Stimulated activated CD4-positive, alpha-beta T cell treated with anti-CD3 and anti-CD28 coated beads, Interleukin-2, amount 100 ng/mL, for 4 hours (primary cell): ENCODE measurements around the gene FAM9C.
"Not testable (repeated sequence)": the region's sequence is repeated elsewhere in the genome, so short reads cannot be mapped to it uniquely, and the experiment has no call there.

Source experiments
- DNase-seq: peaks from one replicate; pipeline ENCODE4 v3.0.0-alpha.2; 2020; ENCODE audit warnings: low read depth

FAM9C gene

GRCh38 chrX:13044441-13044840 lies at the start of gene FAM9C:
Gene FAM9C (minus strand): TSS chrX:13044620. CDS start chrX:13043789, 831 bp downstream.
- DNase-seq, result no peak

GRCh38 chrX:13093529-13094140 lies 49.2 kb upstream of the FAM9C start:
- DNase-seq, result no peak

GRCh38 chrX:13092455-13092941 lies 48.1 kb upstream of the FAM9C start:
- peak; percentile 68 for DNase-seq

GRCh38 chrX:13091111-13091765 lies 46.8 kb upstream of the FAM9C start:
- no peak for DNase-seq

- no peak for DNase-seq
Observed at GRCh38 chrX:13090339-13091110, 46.1 kb upstream of the FAM9C start.

- no peak for DNase-seq
Observed at GRCh38 chrX:13090027-13090338, 45.6 kb upstream of the FAM9C start.

- DNase-seq, result no peak
Observed at GRCh38 chrX:13088156-13088487, 43.7 kb upstream of the FAM9C start.

GRCh38 chrX:13087322-13088155 lies 43.1 kb upstream of the FAM9C start:
- peak; percentile 45 for DNase-seq

GRCh38 chrX:13086793-13087321 lies 42.4 kb upstream of the FAM9C start:
- not testable (repeated sequence) for DNase-seq

- DNase-seq, result no peak
Observed at GRCh38 chrX:13086076-13086475, 41.7 kb upstream of the FAM9C start.

- no peak for DNase-seq
Observed at GRCh38 chrX:13085526-13085925, 41.1 kb upstream of the FAM9C start.

GRCh38 chrX:13084611-13085010 lies 40.2 kb upstream of the FAM9C start:
- no peak for DNase-seq

GRCh38 chrX:13083755-13084326 lies 39.4 kb upstream of the FAM9C start:
- not testable (repeated sequence) for DNase-seq

GRCh38 chrX:13082206-13083065 lies 38.0 kb upstream of the FAM9C start:
- DNase-seq, result no peak

GRCh38 chrX:13081395-13082205 lies 37.2 kb upstream of the FAM9C start:
- DNase-seq, result no peak

GRCh38 chrX:13080128-13080795 lies 35.8 kb upstream of the FAM9C start:
- DNase-seq, result no peak

GRCh38 chrX:13078739-13079444 lies 34.5 kb upstream of the FAM9C start:
- DNase-seq, result no peak

GRCh38 chrX:13077168-13077567 lies 32.7 kb upstream of the FAM9C start:
- DNase-seq, result no peak
